Mesenchymal stem cell (in vitro differentiated cells and primary cell): Measurements from ENCODE around the gene COL4A2.

Experiments
- DNase-seq: peaks from one replicate; pipeline ENCODE4 v3.0.0-alpha.2; 2013
- H2AFZ ChIP-seq: one replicate; pipeline ENCODE4 v1.6.1; 2013; ENCODE audit warnings: low read depth, mild to moderate bottlenecking, control low read depth, inconsistent platforms, low read length, moderate library complexity
- H2AK5ac ChIP-seq: 2 replicates; pipeline ENCODE4 v1.6.1; 2013; ENCODE audit warnings: low read length, moderate library complexity, mild to moderate bottlenecking, inconsistent platforms; ENCODE audit not compliant: severe bottlenecking
- H2BK120ac ChIP-seq: one replicate; pipeline ENCODE4 v1.6.1; 2013; ENCODE audit warnings: low read depth, mild to moderate bottlenecking, inconsistent platforms, low read length, moderate library complexity
- H2BK12ac ChIP-seq, 2 experiments: one replicate each; pipeline ENCODE4 v1.6.1; 2013; ENCODE audit warnings: inconsistent platforms in 2 of 2, low read length in 2 of 2, mild to moderate bottlenecking in 2 of 2, moderate library complexity in 2 of 2, control low read depth in 1 of 2
- H2BK15ac ChIP-seq: one replicate; pipeline ENCODE4 v1.6.1; 2013; ENCODE audit warnings: mild to moderate bottlenecking, low read depth, inconsistent platforms; ENCODE audit not compliant: poor library complexity, severe bottlenecking
- H2BK5ac ChIP-seq: 2 replicates; pipeline ENCODE4 v1.6.1; 2013; ENCODE audit warnings: low read depth, mild to moderate bottlenecking, low read length, control low read depth, inconsistent platforms; ENCODE audit not compliant: poor library complexity, severe bottlenecking
- H3K14ac ChIP-seq, 2 experiments: one replicate each; pipeline ENCODE4 v1.6.1; 2013; ENCODE audit warnings: inconsistent platforms in 2 of 2, low read length in 2 of 2, control low read depth in 1 of 2, mild to moderate bottlenecking in 1 of 2, moderate library complexity in 1 of 2
- H3K18ac ChIP-seq, 2 experiments: one replicate each; pipeline ENCODE4 v1.6.1; 2013; ENCODE audit warnings: inconsistent platforms in 2 of 2, low read length in 2 of 2, control low read depth in 1 of 2, low read depth in 1 of 2, mild to moderate bottlenecking in 1 of 2
- H3K23ac ChIP-seq, 2 experiments: one replicate each; pipeline ENCODE4 v1.6.1; 2013; ENCODE audit warnings: inconsistent platforms in 2 of 2, low read length in 2 of 2, mild to moderate bottlenecking in 2 of 2, moderate library complexity in 2 of 2, control low read depth in 1 of 2
- H3K27ac ChIP-seq: 2 replicates; pipeline ENCODE4 v1.5.1; 2013; ENCODE audit warnings: mild to moderate bottlenecking, moderate library complexity, low read length, control low read depth, inconsistent platforms; ENCODE audit not compliant: poor library complexity, severe bottlenecking
- H3K27me3 ChIP-seq, 2 experiments: 2 replicates each; pipeline versions ENCODE4 v1.6.1 to v1.7.0; 2013; ENCODE audit warnings: low read length in 2 of 2, mild to moderate bottlenecking in 2 of 2, moderate library complexity in 2 of 2, control low read depth in 1 of 2, inconsistent platforms in 1 of 2; ENCODE audit not compliant: control insufficient read depth in 1 of 2, insufficient read depth in 1 of 2
- H3K36me3 ChIP-seq, 2 experiments: 2 replicates each; pipeline versions ENCODE4 v1.6.1 to v1.7.0; 2013; ENCODE audit warnings: low read length in 2 of 2, control low read depth in 1 of 2, inconsistent platforms in 1 of 2, low read depth in 1 of 2, mild to moderate bottlenecking in 1 of 2; ENCODE audit not compliant: insufficient read depth in 2 of 2, control insufficient read depth in 1 of 2
- H3K4ac ChIP-seq, 2 experiments: one replicate each; pipeline ENCODE4 v1.6.1; 2013; ENCODE audit warnings: inconsistent platforms in 2 of 2, low read length in 2 of 2, mild to moderate bottlenecking in 2 of 2, moderate library complexity in 2 of 2, control low read depth in 1 of 2, low read depth in 1 of 2
- H3K4me1 ChIP-seq: 2 replicates; pipeline ENCODE4 v1.6.1; 2013; ENCODE audit warnings: low read depth, low read length, control low read depth; ENCODE audit not compliant: control insufficient read depth, insufficient read depth
- H3K4me2 ChIP-seq: 2 replicates; pipeline ENCODE4 v1.6.1; 2013; ENCODE audit warnings: low read length, mild to moderate bottlenecking, inconsistent platforms; ENCODE audit not compliant: poor library complexity, severe bottlenecking
- H3K4me3 ChIP-seq, 2 experiments: 2 replicates each; pipeline versions ENCODE4 v1.5.1 to v1.7.0; 2013; ENCODE audit warnings: low read length in 2 of 2, mild to moderate bottlenecking in 2 of 2, control low read depth in 1 of 2, low read depth in 1 of 2; ENCODE audit not compliant: insufficient read depth in 1 of 2
- H3K79me1 ChIP-seq: replicated peaks from 2 replicates; pipeline ENCODE4 v1.6.1; 2013; ENCODE audit warnings: mild to moderate bottlenecking, control low read depth, low read length, inconsistent platforms; ENCODE audit not compliant: poor library complexity, severe bottlenecking
- H3K9ac ChIP-seq: 2 replicates; pipeline ENCODE4 v1.7.0; 2013; ENCODE audit warnings: mild to moderate bottlenecking, low read length, moderate library complexity
- H3K9me3 ChIP-seq: 2 replicates; pipeline ENCODE4 v1.7.0; 2013; ENCODE audit warnings: mild to moderate bottlenecking, low read length; ENCODE audit not compliant: control insufficient read depth
- H4K8ac ChIP-seq: one replicate; pipeline ENCODE4 v1.6.1; 2013; ENCODE audit warnings: inconsistent platforms, mild to moderate bottlenecking, low read length, moderate library complexity
- H4K91ac ChIP-seq: one replicate; pipeline ENCODE4 v1.6.1; 2013; ENCODE audit warnings: mild to moderate bottlenecking, low read length, inconsistent platforms
- WGBS: methylation state at CpG from one replicate; pipeline ENCODE4 v1.1.7; 2013; ENCODE audit warnings: mixed read lengths; 5-methylcytosine and 5-hydroxymethylcytosine counted together

COL4A2 gene

GRCh38 chr13:110470272-110471009 is 163.4 kb downstream of the COL4A2 start:
- Histone ChIP-seq H3K4me2 (no peak overlapping the region), H3K79me1 (peaks cover 6% of the 10 kb centered on the region), H4K91ac (no peak overlapping the region), H3K14ac (no peak overlapping the region), H3K27me3 (no peaks in the 10 kb centered on the region), H3K9me3 (no peaks in the 10 kb centered on the region), H2AK5ac (no peak overlapping the region), H2BK120ac (no peak overlapping the region), H3K36me3 (peaks cover 62 to 84% of the 10 kb centered on the region in 2 experiments), H3K4me1 (peaks cover 24% of the 10 kb centered on the region), H3K23ac (no peak overlapping the region), H3K27ac (peak overlapping the region; percentile 11), H3K4me3 (no peak overlapping the region), H3K4ac (no peak overlapping the region), H2BK15ac (no peak overlapping the region), H3K18ac (no peak overlapping the region), H2BK5ac (no peak overlapping the region), H2BK12ac (no peak overlapping the region), H2AFZ (no peak overlapping the region), H3K9ac (no peak overlapping the region), H4K8ac (no peak overlapping the region)
- 88% methylated on average over 14 of the region's 14 CpGs for WGBS
- DNase-seq: no peak

- peak overlapping the region in 1 of 2 experiments; percentile 26 for H3K4ac ChIP-seq
- H3K18ac ChIP-seq: peak overlapping the region in 1 of 2 experiments; percentile 11
- H2BK15ac ChIP-seq: no peak overlapping the region
- peaks cover 24% of the 10 kb centered on the region for H3K4me1 ChIP-seq
- H3K23ac ChIP-seq: no peak overlapping the region
- H2BK12ac ChIP-seq: no peak overlapping the region
- DNase-seq: no peak
- no peak overlapping the region for H2BK5ac ChIP-seq
- peak overlapping the region; percentile 33 for H3K27ac ChIP-seq
- no peak overlapping the region for H3K9ac ChIP-seq
- WGBS: 89% methylated on average over 14 of the region's 14 CpGs
- no peak overlapping the region for H4K91ac ChIP-seq
- no peak overlapping the region for H2AFZ ChIP-seq
- H3K27me3 ChIP-seq: no peaks in the 10 kb centered on the region
- no peak overlapping the region for H2BK120ac ChIP-seq
- H3K4me3 ChIP-seq: no peak overlapping the region
- peaks cover 6% of the 10 kb centered on the region for H3K79me1 ChIP-seq
- peaks cover 63 to 84% of the 10 kb centered on the region in 2 experiments for H3K36me3 ChIP-seq
- no peak overlapping the region for H3K4me2 ChIP-seq
- H3K14ac ChIP-seq: no peak overlapping the region
- no peak overlapping the region for H4K8ac ChIP-seq
- H2AK5ac ChIP-seq: no peak overlapping the region
- H3K9me3 ChIP-seq: no peaks in the 10 kb centered on the region
These were observed 164.2 kb downstream of the COL4A2 start for GRCh38 chr13:110471156-110471832.

GRCh38 chr13:110471833-110472162 is 164.7 kb downstream of the COL4A2 start:
- peak overlapping the region; percentile 33 for H3K27ac ChIP-seq
- DNase-seq: peak; percentile 87
- no peak overlapping the region for H3K9ac ChIP-seq
- no peak overlapping the region for H2BK5ac ChIP-seq
- peaks cover 26% of the 10 kb centered on the region for H3K4me1 ChIP-seq
- no peaks in the 10 kb centered on the region for H3K27me3 ChIP-seq
- peaks cover 6% of the 10 kb centered on the region for H3K79me1 ChIP-seq
- H4K91ac ChIP-seq: no peak overlapping the region
- no peak overlapping the region for H2BK120ac ChIP-seq
- H2BK15ac ChIP-seq: no peak overlapping the region
- no peak overlapping the region for H3K4ac ChIP-seq
- peak overlapping the region in 1 of 2 experiments; percentile 11 for H3K18ac ChIP-seq
- 53% methylated on average over 5 of the region's 7 CpGs for WGBS
- no peak overlapping the region for H2BK12ac ChIP-seq
- H3K23ac ChIP-seq: no peak overlapping the region
- H3K36me3 ChIP-seq: peaks cover 63 to 82% of the 10 kb centered on the region in 2 experiments
- no peak overlapping the region for H3K4me2 ChIP-seq
- no peaks in the 10 kb centered on the region for H3K9me3 ChIP-seq
- no peak overlapping the region for H3K14ac ChIP-seq
- no peak overlapping the region for H2AK5ac ChIP-seq
- no peak overlapping the region for H3K4me3 ChIP-seq
- no peak overlapping the region for H4K8ac ChIP-seq
- H2AFZ ChIP-seq: no peak overlapping the region

GRCh38 chr13:110472904-110473563 is 165.9 kb downstream of the COL4A2 start:
- no peak overlapping the region for H4K91ac ChIP-seq
- no peak overlapping the region for H3K18ac ChIP-seq
- no peak overlapping the region for H2BK120ac ChIP-seq
- H3K4me1 ChIP-seq: peaks cover 28% of the 10 kb centered on the region
- no peak overlapping the region for H3K4me2 ChIP-seq
- H3K27ac ChIP-seq: no peak overlapping the region
- no peak overlapping the region for H3K4ac ChIP-seq
- H3K36me3 ChIP-seq: peaks cover 60 to 74% of the 10 kb centered on the region in 2 experiments
- DNase-seq: no peak
- H3K79me1 ChIP-seq: peaks cover 4% of the 10 kb centered on the region
- no peak overlapping the region for H2BK5ac ChIP-seq
- no peak overlapping the region for H2BK12ac ChIP-seq
- no peak overlapping the region for H4K8ac ChIP-seq
- no peaks in the 10 kb centered on the region for H3K27me3 ChIP-seq
- no peak overlapping the region for H3K23ac ChIP-seq
- H2AK5ac ChIP-seq: peak overlapping the region; percentile 46
- no peak overlapping the region for H2AFZ ChIP-seq
- no peak overlapping the region for H2BK15ac ChIP-seq
- no peaks in the 10 kb centered on the region for H3K9me3 ChIP-seq
- WGBS: 98% methylated on average over 14 of the region's 14 CpGs
- H3K14ac ChIP-seq: no peak overlapping the region
- H3K4me3 ChIP-seq: no peak overlapping the region
- H3K9ac ChIP-seq: no peak overlapping the region
